Measurements from ENCODE around the gene VWA5A. TPM values are rescaled to one million over a fixed set of nuclear protein-coding genes. Genes with fewer than 3 reads are reported as not detected.

The VWA5A gene
- total and polyA plus RNA-seq, 12 donors: 1.2 to 8.8 (median 3.5) TPM

GRCh38 chr11:124108156-124108555 lies 7.1 kb upstream of the VWA5A start:
- Histone ChIP-seq H3K4me3 (no peak overlapping the region), H3K9me3 (no peaks in the 10 kb centered on the region), H3K4me1 (peaks cover 0 to 9% (median 0%) of the 10 kb centered on the region in 9 donors), H3K27ac (no peak overlapping the region), H3K36me3 (no peaks in the 10 kb centered on the region), H3K27me3 (peaks cover 0 to 11% (median 0%) of the 10 kb centered on the region in 7 donors)
- intact Hi-C loops (cut with DNase I): loop anchor here in 1 of 10 donors (5.0 kb wide), 1 partner anchor 641 kb away; no protein-coding TSS in a partner anchor
- DNase-seq (no peak), ATAC-seq (no peak)
- WGBS, 2 donors: 16 to 29% methylated on average over 1 of the region's 1 CpG
- peak in 1 of 9 donors; percentile 22 for TF ChIP-seq CTCF (IDR thresholded peaks at IDR 0.05)

GRCh38 chr11:124109377-124109776 lies 5.9 kb upstream of the VWA5A start:
- H3K4me3 ChIP-seq: no peak overlapping the region
- intact Hi-C loops (cut with DNase I): loop anchor here in 1 of 10 donors (5.0 kb wide), 1 partner anchor 642 kb away; no protein-coding TSS in a partner anchor
- peaks cover 0 to 10% (median 0%) of the 10 kb centered on the region in 7 donors for H3K27me3 ChIP-seq
- DNase-seq (no peak), ATAC-seq (no peak)
- H3K36me3 ChIP-seq: no peaks in the 10 kb centered on the region
- peaks cover 0 to 9% (median 0%) of the 10 kb centered on the region in 9 donors for H3K4me1 ChIP-seq
- H3K9me3 ChIP-seq: no peaks in the 10 kb centered on the region
- TF ChIP-seq CTCF (IDR thresholded peaks at IDR 0.05): no peak
- WGBS, 2 donors: 92 to 94% methylated on average over 1 of the region's 1 CpG
- H3K27ac ChIP-seq: no peak overlapping the region

GRCh38 chr11:124110201-124110600 lies 5.0 kb upstream of the VWA5A start:
- no peak for TF ChIP-seq CTCF (IDR thresholded peaks at IDR 0.05)
- Histone ChIP-seq H3K27ac (no peak overlapping the region), H3K4me1 (peaks cover 0 to 16% (median 5%) of the 10 kb centered on the region in 9 donors), H3K4me3 (no peak overlapping the region), H3K9me3 (no peaks in the 10 kb centered on the region), H3K27me3 (peaks cover 0 to 10% (median 0%) of the 10 kb centered on the region in 7 donors), H3K36me3 (no peaks in the 10 kb centered on the region)
- DNase-seq (no peak), ATAC-seq (no peak)
- intact Hi-C loops (cut with DNase I): no loop called here

GRCh38 chr11:124113890-124114289 lies 1.4 kb upstream of the VWA5A start:
- DNase-seq: no peak
- Histone ChIP-seq H3K36me3 (peaks cover 0 to 17% (median 0%) of the 10 kb centered on the region in 9 donors), H3K4me3 (no peak overlapping the region), H3K9me3 (no peaks in the 10 kb centered on the region), H3K27ac (no peak overlapping the region), H3K27me3 (peaks cover 0 to 10% (median 0%) of the 10 kb centered on the region in 7 donors), H3K4me1 (peaks cover 0 to 27% (median 11%) of the 10 kb centered on the region in 9 donors)
- intact Hi-C loops (cut with DNase I): no loop called here
- 63 to 73% methylated on average over 4 of the region's 4 CpGs for WGBS, 2 donors
- no peak for TF ChIP-seq CTCF (IDR thresholded peaks at IDR 0.05)
- no peak for ATAC-seq
